RWPE2 (cell line): ENCODE measurements around the gene GFPT1.
A peak's percentile ranks its signal among the peaks of the same experiment; 100 is the strongest.

Experiments used
- ATAC-seq: fragments of 200-7000 bp; cut with Tn5 transposase; 3 replicates; pipeline ENCODE4 v1.9.1; 2021; ENCODE audit warnings: low read depth
- DNase-seq: peaks from one replicate; pipeline ENCODE4 v3.0.0-alpha.2; 2020; ENCODE audit warnings: low spot score
- H3K27ac ChIP-seq: fragments of 450-650 bp; 2 replicates; pipeline ENCODE4 v1.5.1; 2017; ENCODE audit warnings: mild to moderate bottlenecking; ENCODE audit not compliant: poor library complexity, severe bottlenecking
- H3K27me3 ChIP-seq: fragments of 250-450 bp; sonication (Bioruptor Pico); 2 replicates; pipeline ENCODE4 v1.5.1; 2021; ENCODE audit warnings: mild to moderate bottlenecking, moderate library complexity; ENCODE audit not compliant: insufficient read depth, poor library complexity, severe bottlenecking
- H3K36me3 ChIP-seq: fragments of 250-450 bp; sonication (Bioruptor Pico); 2 replicates; pipeline ENCODE4 v1.5.1; 2020; ENCODE audit warnings: low read depth, mild to moderate bottlenecking, moderate library complexity
- H3K4me1 ChIP-seq: fragments of 250-450 bp; sonication (Bioruptor Pico); 2 replicates; pipeline ENCODE4 v1.5.1; 2021; ENCODE audit warnings: mild to moderate bottlenecking, moderate library complexity; ENCODE audit not compliant: insufficient read depth, poor library complexity, severe bottlenecking
- H3K4me3 ChIP-seq: fragments of 250-450 bp; sonication (Bioruptor Pico); 2 replicates; pipeline ENCODE4 v1.5.1; 2021; ENCODE audit warnings: mild to moderate bottlenecking, moderate library complexity; ENCODE audit not compliant: severe bottlenecking
- H3K9me3 ChIP-seq: fragments of 250-450 bp; sonication (Bioruptor Pico); 2 replicates; pipeline ENCODE4 v1.5.1; 2021; ENCODE audit warnings: mild to moderate bottlenecking, moderate library complexity; ENCODE audit not compliant: severe bottlenecking
- TF ChIP-seq, protein P1 (sequence below): fragments of 450-650 bp; IDR thresholded peaks from one replicate; pipeline ENCODE4 v1.5.1; 2017; ENCODE audit warnings: mild to moderate bottlenecking, moderate library complexity; ENCODE audit not compliant: poor library complexity, severe bottlenecking

Gene GFPT1

DNA sequence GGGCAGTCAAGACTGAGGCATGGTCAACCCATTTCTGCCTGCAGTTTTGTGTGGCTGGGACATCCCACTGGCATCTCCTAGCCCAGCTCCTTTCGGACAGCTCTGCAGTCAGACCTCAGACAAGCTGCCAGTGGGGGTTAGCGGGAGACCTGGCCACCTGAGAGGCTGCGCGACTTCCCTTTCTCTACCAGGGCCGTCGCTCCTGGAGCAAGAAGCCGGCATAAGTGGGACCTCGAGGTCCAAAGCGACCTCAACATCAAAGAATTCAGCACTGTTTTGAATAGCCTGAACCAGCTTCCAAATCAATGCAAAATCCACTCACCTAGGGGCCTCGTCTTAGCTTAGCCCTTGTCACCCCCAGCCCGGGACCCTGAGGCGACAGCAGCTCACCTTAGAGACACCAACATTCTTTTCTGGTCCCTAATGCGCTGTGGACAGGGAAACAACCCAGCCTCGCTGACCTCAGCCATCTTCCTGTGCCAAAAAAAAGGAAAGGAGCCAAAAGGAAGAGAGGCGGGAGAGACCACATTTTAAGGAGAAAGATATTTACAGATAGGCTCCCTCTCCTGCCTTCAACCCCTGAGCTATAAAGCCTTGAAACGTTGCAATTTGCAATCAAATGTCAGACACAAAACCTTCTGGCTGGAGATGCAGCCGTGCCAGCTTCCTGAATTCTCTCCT is 81.2 kb downstream of the GFPT1 start:
- no peaks in the 10 kb centered on the region for H3K27me3 ChIP-seq
- TF ChIP-seq, protein P1, sequence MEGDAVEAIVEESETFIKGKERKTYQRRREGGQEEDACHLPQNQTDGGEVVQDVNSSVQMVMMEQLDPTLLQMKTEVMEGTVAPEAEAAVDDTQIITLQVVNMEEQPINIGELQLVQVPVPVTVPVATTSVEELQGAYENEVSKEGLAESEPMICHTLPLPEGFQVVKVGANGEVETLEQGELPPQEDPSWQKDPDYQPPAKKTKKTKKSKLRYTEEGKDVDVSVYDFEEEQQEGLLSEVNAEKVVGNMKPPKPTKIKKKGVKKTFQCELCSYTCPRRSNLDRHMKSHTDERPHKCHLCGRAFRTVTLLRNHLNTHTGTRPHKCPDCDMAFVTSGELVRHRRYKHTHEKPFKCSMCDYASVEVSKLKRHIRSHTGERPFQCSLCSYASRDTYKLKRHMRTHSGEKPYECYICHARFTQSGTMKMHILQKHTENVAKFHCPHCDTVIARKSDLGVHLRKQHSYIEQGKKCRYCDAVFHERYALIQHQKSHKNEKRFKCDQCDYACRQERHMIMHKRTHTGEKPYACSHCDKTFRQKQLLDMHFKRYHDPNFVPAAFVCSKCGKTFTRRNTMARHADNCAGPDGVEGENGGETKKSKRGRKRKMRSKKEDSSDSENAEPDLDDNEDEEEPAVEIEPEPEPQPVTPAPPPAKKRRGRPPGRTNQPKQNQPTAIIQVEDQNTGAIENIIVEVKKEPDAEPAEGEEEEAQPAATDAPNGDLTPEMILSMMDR: no peak
- no peaks in the 10 kb centered on the region for H3K36me3 ChIP-seq
- H3K4me3 ChIP-seq: peak overlapping the region; percentile 34
- DNase-seq (no peak), ATAC-seq (no peak)
- H3K27ac ChIP-seq: no peak overlapping the region
- no peaks in the 10 kb centered on the region for H3K4me1 ChIP-seq
- no peaks in the 10 kb centered on the region for H3K9me3 ChIP-seq

DNA sequence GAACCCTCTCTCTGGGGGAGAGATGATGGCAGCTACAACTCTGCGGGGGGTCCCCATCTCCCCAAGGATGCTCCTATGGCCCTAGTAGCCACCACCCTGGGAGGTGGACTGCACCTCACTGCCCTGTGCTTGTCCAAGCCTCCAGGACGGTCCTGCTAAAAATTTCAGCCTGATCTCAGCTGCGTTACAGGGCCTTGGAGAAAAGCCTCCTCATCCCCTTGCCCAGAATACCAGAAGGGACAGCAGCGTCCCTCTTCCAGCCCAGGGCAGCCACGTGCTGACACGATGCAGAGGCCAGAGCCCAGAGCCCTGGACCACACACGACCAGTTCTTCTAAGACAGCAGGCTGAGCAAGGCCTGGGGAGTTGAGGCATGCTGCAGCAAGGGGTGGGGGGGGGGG is 81.9 kb downstream of the GFPT1 start:
- no peak overlapping the region for H3K27ac ChIP-seq
- DNase-seq (no peak), ATAC-seq (no peak)
- H3K9me3 ChIP-seq: no peaks in the 10 kb centered on the region
- no peaks in the 10 kb centered on the region for H3K4me1 ChIP-seq
- TF ChIP-seq, protein P1: no peak
- no peak overlapping the region for H3K4me3 ChIP-seq
- no peaks in the 10 kb centered on the region for H3K36me3 ChIP-seq
- no peaks in the 10 kb centered on the region for H3K27me3 ChIP-seq

DNA sequence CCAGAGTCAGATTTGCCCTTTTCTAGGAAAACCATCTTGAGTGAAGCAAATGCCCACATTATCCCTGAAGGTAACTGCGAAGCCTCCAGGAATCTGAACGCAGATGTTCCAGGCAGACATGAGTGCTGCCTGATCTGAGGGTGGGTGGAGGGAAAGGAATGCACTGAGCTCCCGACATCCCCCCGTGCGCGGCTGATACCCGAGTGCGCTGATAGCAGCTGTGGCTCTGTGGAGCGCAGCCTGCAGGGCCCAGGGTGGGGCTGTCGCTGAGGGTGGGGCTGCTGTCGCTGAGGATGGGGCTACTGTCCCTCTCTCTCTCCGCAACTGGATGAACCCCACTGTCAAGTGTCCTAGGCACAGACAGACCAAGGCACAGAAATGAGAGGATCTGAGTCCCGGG is 82.4 kb downstream of the GFPT1 start:
- Histone ChIP-seq H3K36me3 (no peaks in the 10 kb centered on the region), H3K27me3 (no peaks in the 10 kb centered on the region), H3K4me3 (no peak overlapping the region), H3K27ac (no peak overlapping the region), H3K9me3 (no peaks in the 10 kb centered on the region), H3K4me1 (no peaks in the 10 kb centered on the region)
- DNase-seq (no peak), ATAC-seq (no peak)
- TF ChIP-seq, protein P1: no peak

DNA sequence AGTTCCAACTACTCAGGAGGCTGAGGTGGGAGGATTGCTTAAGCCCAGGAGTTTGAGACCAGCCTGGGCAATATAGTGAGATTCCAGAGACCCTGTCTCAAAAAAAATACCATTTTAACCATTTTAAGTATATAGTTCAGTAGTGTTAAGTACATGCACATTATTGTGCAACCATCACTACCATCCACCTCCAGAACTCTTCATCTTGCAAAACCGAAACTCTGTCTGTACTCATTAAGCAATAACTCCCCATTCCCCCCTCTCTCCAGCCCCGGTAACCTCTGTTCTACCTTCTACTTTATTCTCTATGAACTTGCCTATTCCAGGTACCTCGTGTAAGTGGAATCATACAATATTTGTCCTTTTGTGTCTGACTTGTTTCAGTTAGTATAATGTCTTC is 86.4 kb downstream of the GFPT1 start:
- no peak for DNase-seq
- no peaks in the 10 kb centered on the region for H3K9me3 ChIP-seq
- ATAC-seq: no peak
- peaks cover 13% of the 10 kb centered on the region for H3K4me1 ChIP-seq
- H3K4me3 ChIP-seq: no peak overlapping the region
- TF ChIP-seq, protein P1: no peak
- no peaks in the 10 kb centered on the region for H3K36me3 ChIP-seq
- no peak overlapping the region for H3K27ac ChIP-seq
- H3K27me3 ChIP-seq: no peaks in the 10 kb centered on the region

DNA sequence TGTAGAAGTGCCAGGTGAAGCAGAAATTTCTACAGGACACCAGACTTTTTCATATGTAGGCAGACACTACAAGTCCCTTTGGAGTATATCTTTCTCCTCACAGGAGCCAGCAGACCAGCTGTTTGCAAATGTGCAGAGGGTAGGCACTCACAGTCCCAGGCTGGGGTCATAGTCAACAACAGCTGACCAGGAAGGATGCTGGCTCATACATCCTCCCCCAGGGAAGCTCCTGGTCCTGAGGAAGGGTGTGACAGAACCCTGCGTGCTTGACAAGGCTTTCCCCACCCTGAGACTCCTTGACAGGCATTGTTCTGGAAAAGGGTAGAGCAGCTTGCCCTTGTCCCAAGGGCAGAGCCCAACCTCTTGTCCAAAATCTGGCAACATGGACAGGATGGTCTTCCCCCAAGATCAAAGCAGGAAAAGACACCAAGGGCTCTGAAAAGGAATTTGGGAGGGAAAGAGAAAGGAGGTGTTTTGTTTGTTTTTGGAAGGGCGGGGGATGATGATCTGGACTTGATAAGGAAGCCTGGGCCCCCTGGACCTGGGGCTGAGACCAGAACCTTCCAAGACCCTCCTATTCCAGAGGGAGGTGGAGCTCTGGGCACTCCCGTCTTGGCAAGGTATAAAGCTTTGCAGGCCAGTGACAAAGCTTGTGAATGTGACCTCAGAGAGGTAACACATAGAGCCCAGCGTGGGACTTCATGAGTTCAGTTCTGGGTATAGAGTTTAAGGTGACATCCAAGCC is 87.1 kb downstream of the GFPT1 start:
- no peaks in the 10 kb centered on the region for H3K36me3 ChIP-seq
- no peaks in the 10 kb centered on the region for H3K27me3 ChIP-seq
- TF ChIP-seq, protein P1: no peak
- H3K9me3 ChIP-seq: no peaks in the 10 kb centered on the region
- DNase-seq (no peak), ATAC-seq (no peak)
- H3K27ac ChIP-seq: no peak overlapping the region
- no peak overlapping the region for H3K4me3 ChIP-seq
- H3K4me1 ChIP-seq: peaks cover 13% of the 10 kb centered on the region
